HL-60/S4 (cell line): Measurements from ENCODE around the gene CREB1.

Source experiments
- in situ Hi-C: fragments of 300-500 bp; cut with MboI; formaldehyde crosslinking; loops from 2 replicates; pipeline ENCODE4 v1.14.3; 2022; ENCODE audit warnings: low sequenced_read_pairs

CREB1 gene

DNA sequence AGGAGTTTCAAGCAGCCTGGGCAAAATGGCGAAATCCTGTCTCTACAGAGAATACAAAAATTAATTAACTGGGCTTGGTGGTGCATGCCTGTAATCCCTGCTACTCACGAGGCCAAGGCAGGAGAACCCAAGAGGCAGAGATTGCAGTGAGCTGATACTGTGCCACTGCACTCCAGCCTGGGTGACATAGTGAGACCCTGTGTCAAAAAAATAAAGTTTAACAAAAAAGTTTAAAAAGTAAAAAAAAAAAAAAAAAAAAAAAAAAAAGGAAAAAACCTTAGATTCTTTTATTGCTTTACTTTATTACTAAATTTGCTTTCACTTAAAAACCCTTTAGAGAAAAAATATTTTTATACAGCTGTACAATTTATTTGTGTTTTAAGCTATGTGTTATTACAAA, 10.7 kb downstream of the CREB1 start:
- in situ Hi-C loops, result no loop called here

DNA sequence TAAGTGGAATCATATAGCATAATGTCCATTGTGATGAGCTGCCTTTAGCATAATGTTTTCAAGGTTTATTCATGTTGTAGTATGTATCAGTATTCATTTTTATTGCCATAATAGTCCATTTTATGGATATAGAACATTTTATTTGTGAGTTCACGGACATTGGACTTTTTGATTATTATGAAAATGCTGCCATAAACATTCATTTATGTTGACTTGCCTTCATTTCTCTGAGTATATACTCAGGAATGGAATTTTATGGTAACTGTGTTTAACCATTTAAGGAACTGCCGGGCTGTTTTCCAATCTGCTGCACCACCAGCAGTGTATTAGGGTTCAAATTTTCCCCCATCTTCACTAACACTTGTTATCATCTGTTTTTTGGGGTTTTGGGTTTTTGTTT, 12.2 kb downstream of the CREB1 start:
- in situ Hi-C loops, result no loop called here

DNA sequence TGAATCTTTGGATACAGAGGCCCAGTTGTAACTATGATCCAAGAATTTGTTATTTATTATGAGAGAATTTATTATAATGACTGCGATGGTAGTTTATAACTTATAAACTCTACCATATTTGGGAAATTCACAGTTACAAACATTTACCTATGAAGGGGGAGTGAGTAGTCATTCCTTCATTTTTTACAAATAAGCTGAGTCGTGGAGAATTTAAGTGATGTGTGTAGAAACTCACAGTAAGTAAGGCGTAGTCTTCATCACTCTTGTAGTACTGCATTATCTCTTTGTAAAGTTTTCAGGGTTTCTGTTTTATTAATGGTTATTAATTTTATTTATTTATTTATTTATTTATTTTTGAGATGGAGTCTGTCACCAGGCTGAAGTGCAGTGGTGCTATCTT, 13.5 kb downstream of the CREB1 start:
- in situ Hi-C loops, result no loop called here

DNA sequence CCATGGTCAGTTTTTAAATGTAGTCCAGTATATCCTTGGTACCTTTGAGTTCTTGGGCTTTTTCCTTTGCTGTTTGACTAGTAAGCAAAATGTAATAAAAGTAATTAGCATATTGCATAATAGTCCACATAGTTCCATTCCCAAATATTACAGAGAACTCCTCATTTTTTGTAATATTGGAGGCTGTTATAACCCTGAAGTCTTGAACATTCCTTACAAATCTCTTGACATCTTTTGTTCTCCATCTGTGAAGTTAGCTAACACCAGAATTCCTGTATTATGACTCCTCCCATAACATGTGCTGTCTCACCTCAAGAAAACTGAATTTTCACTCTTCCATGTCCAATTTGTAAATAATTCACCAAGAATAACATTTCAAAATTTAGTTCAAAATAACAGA, 17.1 kb downstream of the CREB1 start:
- in situ Hi-C loops, result no loop called here

DNA sequence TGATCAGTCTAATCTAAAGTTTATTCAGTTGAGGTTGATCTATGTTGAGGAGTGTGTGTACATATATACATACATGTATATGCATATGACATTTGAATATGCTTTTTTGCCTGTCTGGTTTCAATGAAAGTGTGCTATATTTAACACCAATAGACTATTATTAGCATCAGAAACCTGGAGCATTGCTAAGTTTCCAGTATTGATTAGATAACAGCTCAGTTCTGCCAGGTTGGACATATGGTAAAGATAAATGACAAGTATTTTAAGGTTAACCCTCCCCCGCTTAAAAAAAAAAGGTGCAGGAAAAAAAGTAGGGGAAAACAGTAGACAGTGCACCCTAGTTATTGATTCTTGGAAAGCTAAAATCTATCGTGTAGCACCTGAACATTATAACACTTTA, 19.4 kb downstream of the CREB1 start:
- in situ Hi-C loops, result no loop called here

DNA sequence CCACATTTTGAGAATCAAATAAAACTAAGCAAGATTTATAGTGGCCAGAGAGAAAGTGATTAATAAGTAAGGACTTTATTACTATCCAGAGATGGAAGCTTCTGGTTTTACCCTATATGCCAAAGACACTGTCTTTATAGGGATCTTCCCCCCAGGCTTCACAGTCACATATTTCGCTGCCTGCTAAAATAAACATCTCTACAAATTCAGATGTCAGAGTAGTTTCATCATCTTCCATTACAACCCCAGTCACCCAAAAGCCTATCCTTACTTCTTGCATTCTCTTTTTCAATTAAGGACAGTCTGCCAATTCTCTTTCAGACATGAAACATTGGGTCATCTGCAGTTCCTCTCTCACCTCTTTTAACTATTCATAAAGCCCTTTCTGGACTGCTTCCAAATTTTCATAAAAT, 28.3 kb downstream of the CREB1 start:
- in situ Hi-C loops, result no loop called here

DNA sequence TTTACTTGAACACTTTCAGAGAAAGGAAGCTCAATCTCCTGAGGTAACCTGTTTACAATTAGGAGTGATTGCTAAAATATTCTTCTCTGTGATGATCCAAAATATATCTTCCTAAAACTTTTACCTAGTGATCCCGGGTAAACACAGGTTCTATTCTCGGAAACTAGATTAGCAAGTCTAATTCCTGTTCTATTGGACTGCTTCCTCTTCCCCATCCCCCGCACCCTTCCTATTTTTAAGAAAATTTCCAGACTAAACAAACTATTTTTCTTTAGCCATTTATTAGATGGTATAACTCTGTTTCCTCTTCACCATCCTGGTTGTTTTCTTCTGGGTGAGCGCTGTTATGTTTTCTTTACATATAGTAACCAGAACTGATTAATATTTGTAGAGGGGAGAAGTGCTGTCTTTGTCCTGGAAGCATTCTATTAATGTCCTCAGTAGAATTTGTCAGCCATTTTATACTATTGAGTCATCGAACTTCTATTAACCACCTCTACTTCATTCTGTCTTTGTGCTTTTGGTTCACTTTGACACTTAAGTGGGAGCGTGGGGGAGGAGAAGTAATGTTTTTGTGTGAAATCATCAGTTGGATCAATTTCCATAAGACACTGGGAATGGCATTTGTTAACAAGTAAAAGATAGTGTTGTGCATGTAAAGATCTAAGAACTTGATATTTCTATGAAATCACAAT, 31.8 kb downstream of the CREB1 start:
- in situ Hi-C loops, result no loop called here

DNA sequence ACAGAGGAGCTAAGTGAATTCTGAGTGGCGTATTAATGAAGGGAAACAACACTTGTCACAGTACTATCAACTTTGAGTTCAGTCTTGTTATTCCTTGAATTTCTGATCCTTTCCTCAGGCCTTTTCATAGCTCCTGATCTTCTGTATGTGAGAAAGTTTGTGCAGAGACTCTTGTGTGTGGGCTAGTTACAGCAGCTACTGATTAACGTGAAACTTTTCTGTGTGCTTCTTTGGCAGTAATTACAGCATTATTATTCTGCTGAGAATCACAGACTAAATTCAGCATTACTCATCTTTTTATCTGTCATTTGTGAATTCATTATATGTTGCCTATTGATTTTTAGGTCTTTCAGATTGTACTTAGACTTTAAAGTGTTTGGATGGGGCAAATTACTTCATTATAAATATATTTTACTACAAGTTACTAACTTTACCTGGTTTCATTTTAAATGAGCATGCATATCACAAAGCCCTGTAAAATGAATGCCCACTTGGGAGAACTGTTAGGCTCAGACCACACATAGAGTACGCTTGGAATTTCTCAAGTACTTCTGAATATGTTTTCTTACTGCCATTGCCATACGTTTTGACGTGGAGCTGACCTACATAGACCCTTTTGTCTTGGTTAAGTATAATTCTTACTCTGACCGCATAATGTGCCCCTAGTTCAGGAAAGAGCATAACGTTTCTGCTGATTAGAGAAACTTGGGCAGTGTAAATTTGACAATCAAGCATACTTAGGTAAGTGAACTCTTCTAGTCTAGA, 36.2 kb downstream of the CREB1 start:
- in situ Hi-C loops, result no loop called here

DNA sequence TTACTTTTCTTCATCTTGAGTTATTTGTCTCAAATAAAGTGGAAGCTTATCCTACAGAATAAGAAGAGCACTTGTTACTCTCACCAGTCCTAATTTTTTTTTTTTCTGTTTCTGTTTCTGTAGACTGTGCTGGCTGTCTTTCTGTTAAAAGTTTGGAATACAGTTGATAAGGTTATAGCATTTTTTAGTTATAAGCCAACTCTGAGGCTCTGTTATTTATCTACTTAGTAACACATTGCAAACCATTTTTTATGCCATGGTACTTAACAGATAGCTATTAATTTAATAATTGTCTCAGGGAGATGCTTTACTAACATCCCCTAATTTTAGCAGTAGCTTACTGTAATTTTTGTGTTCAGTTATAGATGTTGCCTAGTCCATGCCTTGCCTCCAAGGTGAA, 37.9 kb downstream of the CREB1 start:
- in situ Hi-C loops, result no loop called here

DNA sequence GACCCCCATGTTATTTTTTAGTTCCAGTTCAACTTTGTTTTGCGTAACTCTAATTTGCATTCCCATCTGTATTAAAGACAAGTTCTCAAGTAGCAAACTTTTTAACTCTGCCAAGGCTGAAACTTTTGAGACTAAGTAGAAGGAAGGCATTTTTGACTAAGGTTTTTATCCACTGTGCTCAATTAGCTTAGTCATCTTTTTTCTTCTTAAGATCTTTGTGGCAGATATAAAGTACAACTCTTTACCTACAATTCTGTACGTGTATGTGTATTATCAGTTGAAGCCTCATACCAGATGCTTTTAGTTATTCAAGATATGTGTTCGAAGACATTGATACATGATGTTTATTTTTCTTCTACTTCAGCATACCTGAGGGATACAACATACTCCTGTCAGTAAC, 41.6 kb downstream of the CREB1 start:
- in situ Hi-C loops, result no loop called here

DNA sequence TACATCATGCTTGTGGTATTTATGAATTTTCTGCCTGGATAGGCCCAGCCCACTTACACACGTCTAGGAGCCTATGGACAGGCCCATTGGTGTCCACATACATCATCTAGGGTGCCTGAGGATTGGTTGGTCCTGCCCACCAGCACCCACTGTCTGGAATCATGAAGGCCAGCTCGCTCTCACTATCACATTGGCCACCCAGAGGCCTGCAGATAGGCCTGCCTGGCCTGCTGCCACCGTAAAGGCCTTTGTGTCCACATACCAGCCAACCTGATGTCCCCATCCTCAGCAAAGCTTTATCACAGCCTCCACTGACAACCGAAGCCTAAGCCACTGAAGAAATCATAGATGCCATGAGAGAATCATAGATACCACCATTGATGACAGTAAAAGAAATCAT, 55.2 kb downstream of the CREB1 start:
- in situ Hi-C loops, result no loop called here

DNA sequence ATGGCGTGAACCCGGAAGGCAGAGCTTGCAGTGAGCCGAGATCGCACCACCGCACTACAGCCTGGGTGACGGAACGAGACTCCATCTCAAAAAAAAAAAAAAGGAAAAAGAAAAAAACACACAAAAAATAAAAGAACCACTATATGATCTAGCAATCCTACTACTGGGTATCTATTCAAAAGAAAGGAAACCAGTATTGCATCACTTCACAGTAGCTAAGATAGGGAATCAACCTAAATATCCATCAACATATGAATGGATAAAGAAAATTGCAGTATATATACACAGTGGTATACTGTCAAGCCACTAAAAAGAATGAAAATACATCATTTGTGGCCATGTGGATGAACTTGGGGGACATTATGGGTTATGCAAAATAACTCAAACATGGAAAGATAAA, 57.5 kb downstream of the CREB1 start:
- in situ Hi-C loops, result no loop called here

DNA sequence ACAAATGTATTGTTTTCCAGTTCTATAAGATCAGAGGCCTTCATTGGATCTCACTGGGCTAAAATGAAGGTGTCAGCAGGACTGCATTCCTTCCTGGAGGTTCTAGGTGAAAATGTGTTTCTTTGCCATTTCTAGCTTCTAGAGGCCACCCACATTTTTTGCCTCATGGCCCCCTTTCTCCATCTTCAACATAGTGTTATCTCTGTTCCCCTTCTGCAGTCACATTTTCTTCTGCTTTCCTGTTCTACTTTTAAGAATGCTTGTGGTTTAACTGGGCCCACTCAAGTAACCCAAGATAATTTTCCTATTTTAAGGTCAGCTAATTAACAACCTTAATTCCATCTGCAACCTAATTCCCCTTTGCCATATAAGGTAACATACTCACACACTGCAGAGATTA, 59.4 kb downstream of the CREB1 start:
- in situ Hi-C loops, result no loop called here

DNA sequence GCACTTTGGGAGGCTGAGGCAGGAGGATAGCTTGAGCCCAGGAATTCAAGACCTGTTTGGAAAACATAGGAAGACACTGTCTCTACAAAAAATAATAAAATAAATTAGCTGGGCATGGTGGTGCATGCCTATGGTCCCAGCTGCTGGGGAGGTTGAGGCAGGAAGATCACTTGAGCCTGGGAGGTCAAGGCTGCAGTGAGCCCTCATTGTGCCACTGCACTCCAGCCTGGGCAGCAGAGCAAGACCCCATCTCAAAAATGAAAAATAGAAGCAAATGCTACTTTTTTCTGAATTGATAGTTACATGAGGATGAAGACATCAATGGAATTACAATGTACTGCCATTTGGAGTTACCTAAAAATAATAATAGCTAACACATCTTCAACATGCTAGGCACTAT, 63.5 kb downstream of the CREB1 start:
- in situ Hi-C loops, result no loop called here

DNA sequence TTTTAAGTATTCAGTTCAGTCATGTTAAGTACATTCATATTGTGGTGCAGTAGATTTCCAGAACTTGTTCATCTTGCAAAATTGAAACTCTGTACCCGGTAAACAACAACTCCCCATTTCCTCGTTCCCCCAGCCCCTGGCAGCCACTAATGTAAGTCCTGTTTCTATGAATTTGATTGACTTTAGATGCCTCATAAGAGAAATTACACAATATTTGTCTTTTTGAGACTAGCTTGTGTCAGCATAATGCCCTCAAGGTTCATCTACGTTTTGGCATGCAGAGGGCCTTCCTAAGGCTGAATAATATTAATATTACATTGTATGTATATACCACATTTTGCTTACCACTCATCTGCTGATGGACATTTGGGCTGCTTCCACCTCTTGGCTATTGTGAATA, 64.5 kb downstream of the CREB1 start:
- in situ Hi-C loops, result no loop called here

DNA sequence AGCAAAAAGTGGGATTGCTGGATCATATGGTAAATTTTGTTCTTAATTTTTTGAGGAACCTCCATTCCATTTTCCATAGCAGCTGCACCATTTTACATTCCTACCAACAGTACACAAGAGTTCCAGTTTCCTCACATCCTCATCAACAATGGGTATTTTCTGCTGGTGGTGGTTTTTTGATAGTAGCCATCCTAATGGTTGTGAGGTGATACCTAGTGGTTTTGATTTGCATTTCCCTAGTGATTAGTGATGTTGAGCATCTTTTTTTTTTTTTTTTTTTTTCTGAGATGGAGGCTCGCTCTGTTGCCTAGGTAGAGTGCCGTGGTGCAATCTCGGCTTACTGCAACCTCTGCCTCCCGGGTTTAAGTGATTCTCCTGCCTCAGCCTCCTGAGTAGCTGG, 65.0 kb downstream of the CREB1 start:
- in situ Hi-C loops, result no loop called here

DNA sequence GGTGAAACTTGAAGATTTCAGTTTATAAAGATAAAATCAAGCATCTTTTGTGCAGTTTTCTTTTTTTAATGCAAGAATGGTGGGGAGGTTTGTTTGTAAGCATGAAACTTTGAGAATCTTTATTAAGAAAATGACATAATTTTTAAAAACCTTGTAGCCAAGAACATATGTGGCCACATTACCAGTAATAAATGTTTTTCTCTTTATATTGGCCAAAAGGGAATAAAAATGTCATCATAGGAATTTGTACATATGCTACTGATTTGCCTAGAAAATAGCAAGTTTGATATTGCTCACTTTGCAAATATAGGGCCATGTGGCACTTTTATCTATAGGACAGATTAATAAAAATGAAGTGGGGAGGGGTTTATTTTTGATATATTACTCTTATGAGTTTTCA, 69.9 kb downstream of the CREB1 start:
- in situ Hi-C loops, result no loop called here

DNA sequence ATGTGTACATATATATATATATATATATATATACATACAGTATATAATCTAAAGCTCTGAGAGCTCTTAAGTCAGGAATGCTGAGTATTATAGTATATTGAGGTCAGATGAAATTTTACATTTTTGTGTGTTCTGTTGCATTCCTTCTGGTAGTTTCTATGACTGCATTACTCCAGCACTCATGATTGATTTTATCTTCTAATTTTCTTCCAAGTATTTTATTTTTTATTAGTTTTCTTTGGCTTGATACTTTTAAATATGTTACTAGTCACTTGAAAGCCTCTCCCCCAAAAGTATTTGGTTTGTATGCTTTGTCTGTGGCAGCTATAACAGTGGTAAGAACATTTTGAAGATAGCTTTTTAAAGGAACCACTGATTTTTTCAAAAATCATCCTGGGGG, 70.5 kb downstream of the CREB1 start:
- in situ Hi-C loops, result no loop called here

DNA sequence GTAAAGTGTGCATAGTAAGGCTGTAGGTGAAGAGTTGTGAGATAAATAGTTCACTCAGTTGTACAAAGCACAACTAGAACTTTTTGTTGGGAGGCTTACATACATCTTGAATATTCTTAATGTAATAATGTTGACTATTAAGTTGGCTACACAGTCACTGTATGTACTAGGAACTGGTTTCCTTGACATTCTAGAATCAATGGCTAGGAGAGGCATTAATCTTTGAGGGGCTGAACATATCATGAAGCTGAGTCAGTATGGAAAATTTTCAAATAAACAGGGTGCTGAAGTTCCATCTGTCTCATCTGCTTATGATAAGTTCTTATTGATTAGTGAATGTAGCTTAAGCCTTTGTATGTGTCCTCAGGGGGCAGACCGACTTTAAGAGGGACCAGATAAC, 72.0 kb downstream of the CREB1 start:
- in situ Hi-C loops, result no loop called here

DNA sequence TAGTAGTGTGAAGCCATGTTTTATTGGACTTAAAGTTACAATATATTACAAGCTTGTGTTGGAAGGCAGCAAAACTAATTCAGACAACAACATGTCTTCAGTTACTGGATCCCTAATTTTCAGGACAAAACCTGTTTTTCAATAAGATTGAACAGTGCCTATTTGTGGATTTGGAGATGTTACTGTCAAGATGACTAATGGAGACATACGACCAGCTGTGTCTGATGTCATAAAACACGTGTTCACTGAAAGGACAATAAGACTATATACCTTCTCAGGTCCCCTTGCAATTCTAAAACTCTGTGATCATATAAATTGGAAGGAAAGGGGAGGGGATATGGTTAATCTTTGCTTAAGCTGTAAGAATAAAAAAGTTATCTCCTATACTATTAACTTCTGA, 73.7 kb downstream of the CREB1 start:
- in situ Hi-C loops, result no loop called here

DNA sequence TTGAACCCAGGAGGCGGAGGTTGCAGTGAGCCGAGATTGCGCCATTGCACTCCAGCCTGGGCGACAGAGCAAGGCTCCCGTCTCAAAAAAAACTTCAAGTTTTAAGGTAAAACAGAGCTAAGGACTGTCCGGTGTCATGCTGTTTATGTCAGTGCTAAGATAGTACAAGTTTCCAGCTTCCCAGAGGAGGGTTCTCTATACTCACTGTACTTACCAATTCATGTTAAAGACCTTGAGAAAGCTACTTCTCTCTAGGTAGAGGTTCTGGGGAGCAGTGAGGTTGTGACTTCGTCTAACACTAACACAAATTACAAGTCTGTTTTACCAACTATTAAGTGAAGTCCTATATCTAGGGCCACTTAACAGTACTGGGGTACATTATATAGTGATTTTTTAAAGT, 76.6 kb downstream of the CREB1 start:
- in situ Hi-C loops, result no loop called here

DNA sequence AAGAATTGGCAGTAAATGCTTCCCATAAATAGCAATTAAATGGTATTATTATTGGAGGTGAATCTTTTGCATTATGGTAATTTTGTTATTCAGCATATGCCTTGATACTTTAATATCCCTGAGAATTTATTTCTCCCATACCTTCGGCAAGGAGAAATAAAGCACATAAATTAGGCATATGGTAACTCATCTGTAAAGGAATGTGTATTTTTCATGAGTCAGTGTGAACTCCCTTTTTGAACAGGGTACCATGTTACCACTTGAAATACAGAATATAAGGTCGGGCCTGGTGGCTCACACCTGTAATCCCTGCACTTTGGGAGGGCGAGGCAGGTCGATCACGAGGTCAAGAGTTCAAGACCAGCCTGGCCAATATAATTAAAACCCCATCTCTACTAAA, 77.1 kb downstream of the CREB1 start:
- in situ Hi-C loops, result no loop called here

DNA sequence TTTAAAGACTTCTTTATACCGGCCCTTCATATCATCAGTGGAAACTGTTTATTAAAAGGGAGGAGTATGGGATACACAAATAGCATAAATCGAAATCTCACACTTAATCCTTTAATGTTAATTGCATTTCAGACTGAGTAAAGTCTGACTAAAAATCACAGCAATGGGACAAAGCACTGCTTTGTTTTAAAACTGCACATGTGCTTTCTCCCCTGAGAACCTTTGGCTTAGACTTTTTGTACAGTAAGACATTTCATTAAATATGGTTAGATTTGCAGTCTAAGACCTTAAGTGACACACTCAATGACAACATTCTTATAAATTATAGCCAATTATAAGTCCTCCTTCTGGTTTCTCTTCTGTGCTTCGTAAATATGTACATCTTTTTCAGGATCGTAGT, 83.0 kb downstream of the CREB1 start:
- in situ Hi-C loops, result no loop called here
